ENCODE results near the gene CADM1. TPM values are rescaled to one million over a fixed set of nuclear protein-coding genes. Genes with fewer than 3 reads are reported as not detected.

The CADM1 gene
- total RNA-seq, 1 donor from 2014 or later, result 20.3 TPM

GRCh38 chr11:115280775-115281174 lies 223.4 kb downstream of the CADM1 start:
- no peak for DNase-seq (ENCODE audit: low spot score)

GRCh38 chr11:115279813-115280761 lies 224.1 kb downstream of the CADM1 start:
- no peak for DNase-seq (ENCODE audit: low spot score)

GRCh38 chr11:115276799-115277198 lies 227.4 kb downstream of the CADM1 start:
- DNase-seq (ENCODE audit: low spot score), result no peak

GRCh38 chr11:115276191-115276590 lies 228.0 kb downstream of the CADM1 start:
- DNase-seq (ENCODE audit: low spot score), result no peak

GRCh38 chr11:115275045-115275444 lies 229.2 kb downstream of the CADM1 start:
- no peak for DNase-seq (ENCODE audit: low spot score)

- DNase-seq (ENCODE audit: low spot score), result no peak
These were observed 231.3 kb downstream of the CADM1 start for GRCh38 chr11:115272925-115273324.

- DNase-seq (ENCODE audit: low spot score), result no peak
These were observed 232.6 kb downstream of the CADM1 start for GRCh38 chr11:115271643-115272042.

- no peak for DNase-seq (ENCODE audit: low spot score)
These were observed 234.8 kb downstream of the CADM1 start for GRCh38 chr11:115269191-115269950.

GRCh38 chr11:115267871-115268270 lies 236.3 kb downstream of the CADM1 start:
- no peak for DNase-seq (ENCODE audit: low spot score)

GRCh38 chr11:115267238-115267781 lies 236.9 kb downstream of the CADM1 start:
- no peak for DNase-seq (ENCODE audit: low spot score)

GRCh38 chr11:115266066-115266639 lies 238.1 kb downstream of the CADM1 start:
- DNase-seq (ENCODE audit: low spot score), result no peak

- DNase-seq (ENCODE audit: low spot score), result no peak
These were observed 240.2 kb downstream of the CADM1 start for GRCh38 chr11:115263799-115264656.

- DNase-seq (ENCODE audit: low spot score), result no peak
These were observed 246.0 kb downstream of the CADM1 start for GRCh38 chr11:115258216-115258615.

GRCh38 chr11:115257678-115258077 lies 246.5 kb downstream of the CADM1 start:
- no peak for DNase-seq (ENCODE audit: low spot score)

- DNase-seq (ENCODE audit: low spot score), result no peak
These were observed 246.9 kb downstream of the CADM1 start for GRCh38 chr11:115257270-115257669.

- no peak for DNase-seq (ENCODE audit: low spot score)
These were observed 247.6 kb downstream of the CADM1 start for GRCh38 chr11:115256397-115257197.

- no peak for DNase-seq (ENCODE audit: low spot score)
These were observed 249.0 kb downstream of the CADM1 start for GRCh38 chr11:115255006-115255762.

GRCh38 chr11:115251126-115251525 lies 253.1 kb downstream of the CADM1 start:
- no peak for DNase-seq (ENCODE audit: low spot score)

GRCh38 chr11:115249061-115249578 lies 255.1 kb downstream of the CADM1 start:
- no peak for DNase-seq (ENCODE audit: low spot score)

Data from mucosa of gallbladder (tissue), 1 donor.